ENCODE results near the gene ERVH48-1.

DNA sequence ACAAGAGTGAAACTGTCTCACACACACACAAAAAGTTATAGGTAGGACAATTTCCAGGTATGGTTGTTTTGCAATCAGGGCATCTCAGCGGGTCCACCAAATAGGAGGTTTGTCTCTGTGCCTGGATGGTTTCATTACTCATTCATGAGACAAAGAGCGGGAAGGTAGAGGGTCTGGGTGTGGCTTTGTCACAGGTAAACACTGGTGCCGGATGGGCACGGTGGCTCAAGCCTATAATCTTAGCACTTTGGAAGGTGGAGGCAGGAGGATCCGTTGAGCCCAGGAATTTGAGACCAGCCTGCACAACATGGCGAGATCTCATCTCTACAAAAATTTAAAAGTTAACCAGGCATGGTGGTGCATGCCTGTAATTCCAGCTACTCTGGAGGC is 16.3 kb upstream of the ERVH48-1 start:
- TF ChIP-seq, protein P1, sequence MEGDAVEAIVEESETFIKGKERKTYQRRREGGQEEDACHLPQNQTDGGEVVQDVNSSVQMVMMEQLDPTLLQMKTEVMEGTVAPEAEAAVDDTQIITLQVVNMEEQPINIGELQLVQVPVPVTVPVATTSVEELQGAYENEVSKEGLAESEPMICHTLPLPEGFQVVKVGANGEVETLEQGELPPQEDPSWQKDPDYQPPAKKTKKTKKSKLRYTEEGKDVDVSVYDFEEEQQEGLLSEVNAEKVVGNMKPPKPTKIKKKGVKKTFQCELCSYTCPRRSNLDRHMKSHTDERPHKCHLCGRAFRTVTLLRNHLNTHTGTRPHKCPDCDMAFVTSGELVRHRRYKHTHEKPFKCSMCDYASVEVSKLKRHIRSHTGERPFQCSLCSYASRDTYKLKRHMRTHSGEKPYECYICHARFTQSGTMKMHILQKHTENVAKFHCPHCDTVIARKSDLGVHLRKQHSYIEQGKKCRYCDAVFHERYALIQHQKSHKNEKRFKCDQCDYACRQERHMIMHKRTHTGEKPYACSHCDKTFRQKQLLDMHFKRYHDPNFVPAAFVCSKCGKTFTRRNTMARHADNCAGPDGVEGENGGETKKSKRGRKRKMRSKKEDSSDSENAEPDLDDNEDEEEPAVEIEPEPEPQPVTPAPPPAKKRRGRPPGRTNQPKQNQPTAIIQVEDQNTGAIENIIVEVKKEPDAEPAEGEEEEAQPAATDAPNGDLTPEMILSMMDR (conservative IDR thresholded peaks at IDR 0.05), result no peak
- no peak for TF ChIP-seq EZH2 (IDR thresholded peaks at IDR 0.05; ENCODE audit: low read depth)
